ENCODE results near the gene KLHL3. TPM values are rescaled to one million over a fixed set of nuclear protein-coding genes. Genes with fewer than 3 reads are reported as not detected.
A peak's percentile ranks its signal among the peaks of the same experiment; 100 is the strongest.

Gene KLHL3
- total RNA-seq, 1 donor from 2014 or later: 28.6 TPM

GRCh38 chr5:137582218-137582617, 153.7 kb downstream of the KLHL3 start:
- DNase-seq (ENCODE audit: low read depth in 2 of 2): no peak

GRCh38 chr5:137581776-137582175, 154.1 kb downstream of the KLHL3 start:
- no peak for DNase-seq (ENCODE audit: low read depth in 2 of 2)

- no peak for DNase-seq (ENCODE audit: low read depth in 2 of 2)
Observed at GRCh38 chr5:137580030-137580429, 155.9 kb downstream of the KLHL3 start.

- DNase-seq (ENCODE audit: low read depth in 2 of 2): peak in 1 of 2 donors; percentile 47
Observed at GRCh38 chr5:137575847-137576246, 160.0 kb downstream of the KLHL3 start.

- no peak for DNase-seq (ENCODE audit: low read depth in 2 of 2)
Observed at GRCh38 chr5:137575211-137575610, 160.7 kb downstream of the KLHL3 start.

- no peak for DNase-seq (ENCODE audit: low read depth in 2 of 2)
Observed at GRCh38 chr5:137573376-137573775, 162.5 kb downstream of the KLHL3 start.

- no peak for DNase-seq (ENCODE audit: low read depth in 2 of 2)
Observed at GRCh38 chr5:137572042-137572695, 163.7 kb downstream of the KLHL3 start.

GRCh38 chr5:137570070-137570469, 165.8 kb downstream of the KLHL3 start:
- no peak for DNase-seq (ENCODE audit: low read depth in 2 of 2)

Other genes starting within 250 kb of the KLHL3 start
- 0.20 and 3.9 TPM in 2 replicates for gene SPOCK1, start 236.8 kb downstream of the KLHL3 start, total RNA-seq
- 10.2 and 14.3 TPM in 2 replicates for gene HNRNPA0, start 18.3 kb upstream of the KLHL3 start, total RNA-seq
- gene MYOT, start 131.8 kb upstream of the KLHL3 start, total RNA-seq: not detected in 2 replicates
- gene PKD2L2, start 153.4 kb upstream of the KLHL3 start, total RNA-seq: not detected in 2 replicates

All from lung microvascular endothelial cell (primary cell).